ENCODE results near the gene SLC4A5.
A peak's percentile ranks its signal among the peaks of the same experiment; 100 is the strongest.
"Not testable (repeated sequence)": the region's sequence is repeated elsewhere in the genome, so short reads cannot be mapped to it uniquely, and the experiment has no call there.

SLC4A5 gene

GRCh38 chr2:74199275-74199701, 143.9 kb downstream of the SLC4A5 start:
- DNase-seq (ENCODE audit: low read depth): no peak

GRCh38 chr2:74198461-74199274, 144.5 kb downstream of the SLC4A5 start, which contains the start of gene MTHFD2:
Gene MTHFD2 (plus strand): TSS chr2:74198615. CDS start chr2:74198642, 27 bp downstream.
- DNase-seq (ENCODE audit: low read depth): peak; percentile 80

GRCh38 chr2:74198023-74198460, 145.2 kb downstream of the SLC4A5 start:
- DNase-seq (ENCODE audit: low read depth): no peak

- no peak for DNase-seq (ENCODE audit: low read depth)
These were observed 146.2 kb downstream of the SLC4A5 start for GRCh38 chr2:74197049-74197448.

GRCh38 chr2:74194799-74195198, 148.4 kb downstream of the SLC4A5 start:
- DNase-seq (ENCODE audit: low read depth): no peak

GRCh38 chr2:74191596-74192380, 151.4 kb downstream of the SLC4A5 start:
- no peak for DNase-seq (ENCODE audit: low read depth)

GRCh38 chr2:74188696-74189095, 154.5 kb downstream of the SLC4A5 start:
- DNase-seq (ENCODE audit: low read depth): no peak

GRCh38 chr2:74188018-74188601, 155.1 kb downstream of the SLC4A5 start:
- no peak for DNase-seq (ENCODE audit: low read depth)

GRCh38 chr2:74186706-74187105, 156.5 kb downstream of the SLC4A5 start:
- DNase-seq (ENCODE audit: low read depth): not testable (repeated sequence)

- no peak for DNase-seq (ENCODE audit: low read depth)
These were observed 157.2 kb downstream of the SLC4A5 start for GRCh38 chr2:74186038-74186437.

- DNase-seq (ENCODE audit: low read depth): no peak
These were observed 159.3 kb downstream of the SLC4A5 start for GRCh38 chr2:74183878-74184277.

- no peak for DNase-seq (ENCODE audit: low read depth)
These were observed 161.5 kb downstream of the SLC4A5 start for GRCh38 chr2:74181739-74182138.

- DNase-seq (ENCODE audit: low read depth): no peak
These were observed 164.0 kb downstream of the SLC4A5 start for GRCh38 chr2:74179063-74179865.

GRCh38 chr2:74178211-74179062, 164.8 kb downstream of the SLC4A5 start, which contains the start of gene MOB1A:
Gene MOB1A (minus strand): TSS chr2:74178879. CDS start chr2:74178674, 205 bp downstream.
- DNase-seq (ENCODE audit: low read depth): peak; percentile 96

GRCh38 chr2:74177696-74178095, 165.5 kb downstream of the SLC4A5 start:
- no peak for DNase-seq (ENCODE audit: low read depth)

- DNase-seq (ENCODE audit: low read depth): no peak
These were observed 168.3 kb downstream of the SLC4A5 start for GRCh38 chr2:74174909-74175308.

- no peak for DNase-seq (ENCODE audit: low read depth)
These were observed 174.5 kb downstream of the SLC4A5 start for GRCh38 chr2:74168739-74169138.

All from T follicular helper cell (primary cell).